HG02571 (cell line): Measurements from ENCODE around the gene GNG4.
"Not testable (repeated sequence)": the region's sequence is repeated elsewhere in the genome, so short reads cannot be mapped to it uniquely, and the experiment has no call there.

ENCODE experiments used
- ATAC-seq: cut with Tn5 transposase; IDR thresholded peaks from one replicate; pipeline ENCODE4 v1.9.1; 2021; ENCODE audit warnings: mild to moderate bottlenecking, moderate library complexity; ENCODE audit not compliant: unreplicated experiment

Gene GNG4

DNA sequence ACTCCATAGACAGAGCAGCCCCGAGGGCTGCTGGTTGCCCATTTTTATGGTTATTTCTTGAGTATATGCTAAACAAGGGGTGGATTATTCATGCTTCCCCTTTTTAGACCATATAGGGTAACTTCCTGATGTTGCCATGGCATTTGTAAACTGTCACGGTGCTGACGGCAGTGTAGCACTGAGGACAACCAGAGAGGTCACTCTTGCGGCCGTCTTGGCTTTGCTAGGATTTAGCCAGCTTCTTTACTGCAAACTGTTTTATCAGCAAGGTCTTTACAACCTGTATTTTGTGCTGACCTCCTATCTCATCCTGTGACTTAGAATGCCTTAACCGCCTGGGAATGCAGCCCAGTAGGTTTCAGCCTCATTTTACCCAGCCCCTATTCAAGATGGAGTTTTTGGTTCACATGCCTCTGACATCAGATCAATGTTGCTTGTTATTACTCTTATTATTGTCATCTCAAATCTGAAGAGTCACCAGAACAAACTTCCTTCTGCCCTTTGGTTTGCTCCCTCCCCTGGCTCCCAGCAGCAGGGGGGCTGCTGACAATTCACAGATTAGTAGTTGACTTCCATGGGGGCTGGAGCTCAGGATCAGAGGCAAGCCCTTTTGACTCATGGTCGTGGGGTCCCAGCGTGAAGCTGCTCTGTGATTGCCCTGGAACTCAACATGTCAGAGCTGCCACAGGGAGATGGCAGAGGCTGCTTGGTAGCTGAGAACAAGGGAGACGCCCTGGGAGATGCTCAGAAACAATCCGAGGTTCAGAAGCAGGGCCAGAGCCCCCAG is 103.0 kb downstream of the GNG4 start:
- not testable (repeated sequence) for ATAC-seq

DNA sequence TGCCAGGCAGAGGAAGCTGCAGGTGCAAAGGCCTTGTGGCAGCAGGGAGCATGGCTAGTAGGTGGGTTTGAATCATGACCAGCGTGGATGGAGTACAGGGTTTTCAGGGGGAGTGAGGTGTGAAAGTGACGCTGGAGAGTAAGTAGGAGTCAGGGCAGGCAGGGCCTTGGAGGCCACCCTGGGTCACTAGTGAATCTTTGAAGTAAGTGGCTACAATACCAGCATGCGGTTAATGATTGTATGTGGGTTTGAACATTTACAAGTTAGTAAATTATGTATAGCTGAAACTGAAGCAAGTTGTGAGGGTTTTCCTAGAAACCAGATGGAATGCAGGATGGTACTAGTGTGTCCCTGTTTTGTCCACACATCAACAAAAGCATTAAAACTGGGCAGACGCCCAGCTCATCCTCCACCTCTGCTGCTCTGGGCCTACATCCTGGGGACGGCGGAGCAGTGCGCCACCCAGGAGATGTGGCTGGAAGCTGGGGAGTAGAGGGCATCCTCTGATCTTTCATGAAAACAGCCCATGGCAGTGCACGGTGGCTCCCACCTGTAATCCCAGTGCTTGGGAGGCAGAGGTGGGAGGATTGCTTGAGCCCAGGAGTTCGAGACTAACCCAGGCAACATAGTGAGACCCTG is 104.2 kb downstream of the GNG4 start:
- no peak for ATAC-seq

DNA sequence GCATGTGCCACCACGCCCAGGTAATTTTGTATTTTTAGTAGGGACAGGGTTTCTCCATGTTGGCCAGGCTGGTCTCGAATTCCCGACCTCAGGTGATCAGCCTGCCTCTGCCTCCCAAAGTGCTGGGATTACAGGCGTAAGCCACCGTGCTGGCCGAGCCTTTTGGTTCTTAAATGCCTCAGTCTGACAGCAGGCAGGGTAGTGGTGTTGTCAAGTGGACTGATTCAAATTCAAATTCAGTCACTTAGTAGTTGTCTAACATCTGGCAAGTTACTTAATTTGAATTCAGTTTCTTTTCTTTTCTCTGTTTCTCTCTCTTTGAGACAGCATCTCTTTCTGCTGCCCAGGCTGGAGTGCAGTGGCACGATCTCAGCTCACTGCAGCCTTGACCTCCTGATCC is 106.7 kb downstream of the GNG4 start:
- not testable (repeated sequence) for ATAC-seq

DNA sequence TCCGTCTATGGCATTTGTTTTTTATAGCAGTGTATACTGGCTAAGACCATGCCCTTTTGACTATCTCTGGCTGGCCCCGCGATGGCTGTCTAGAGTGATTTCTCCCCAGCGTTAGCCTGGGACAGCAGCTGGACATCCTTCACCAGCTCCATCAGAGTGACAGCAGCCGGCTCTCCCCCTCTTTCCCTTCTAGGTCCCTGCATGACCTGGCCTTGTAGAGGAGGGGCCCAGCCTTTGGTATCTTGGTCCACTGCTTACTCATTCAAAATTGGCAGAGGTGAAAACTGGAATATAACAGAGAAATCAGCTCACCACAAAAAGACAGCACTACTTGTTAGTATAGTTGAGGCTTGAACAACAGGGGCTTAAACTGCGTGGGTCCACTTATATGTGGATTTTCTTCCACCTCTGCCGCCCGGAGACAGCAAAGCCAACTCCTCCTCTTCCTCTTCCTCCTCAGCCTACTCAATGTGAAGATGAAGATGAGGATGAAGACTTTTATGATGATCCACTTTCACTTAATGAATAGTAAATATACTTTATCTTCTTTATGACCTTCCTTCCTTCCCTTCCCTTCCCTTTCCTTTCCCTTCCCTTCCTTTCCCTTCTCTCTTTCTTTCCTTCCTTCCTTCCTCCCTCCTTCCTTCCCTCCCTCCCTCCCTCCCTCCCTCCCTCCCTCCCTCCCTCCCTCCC is 116.0 kb downstream of the GNG4 start:
- no peak for ATAC-seq

DNA sequence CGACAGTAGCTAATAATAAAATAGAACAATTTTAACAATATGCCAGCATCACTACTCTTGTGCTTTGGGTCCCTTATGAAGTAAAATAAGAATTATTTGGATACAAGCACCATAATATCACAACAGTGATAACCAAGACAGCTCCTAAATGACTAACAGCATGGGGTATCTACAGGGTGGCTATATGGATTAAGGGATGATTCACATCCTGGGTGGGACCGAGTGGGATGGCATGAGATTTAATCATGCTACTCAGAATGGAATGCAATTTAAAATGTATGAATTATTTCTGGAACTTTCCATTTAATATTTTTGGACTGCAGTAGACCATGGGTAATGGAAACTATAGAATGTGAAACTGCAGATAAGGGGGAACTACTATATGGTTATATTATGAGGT is 117.2 kb downstream of the GNG4 start:
- no peak for ATAC-seq

DNA sequence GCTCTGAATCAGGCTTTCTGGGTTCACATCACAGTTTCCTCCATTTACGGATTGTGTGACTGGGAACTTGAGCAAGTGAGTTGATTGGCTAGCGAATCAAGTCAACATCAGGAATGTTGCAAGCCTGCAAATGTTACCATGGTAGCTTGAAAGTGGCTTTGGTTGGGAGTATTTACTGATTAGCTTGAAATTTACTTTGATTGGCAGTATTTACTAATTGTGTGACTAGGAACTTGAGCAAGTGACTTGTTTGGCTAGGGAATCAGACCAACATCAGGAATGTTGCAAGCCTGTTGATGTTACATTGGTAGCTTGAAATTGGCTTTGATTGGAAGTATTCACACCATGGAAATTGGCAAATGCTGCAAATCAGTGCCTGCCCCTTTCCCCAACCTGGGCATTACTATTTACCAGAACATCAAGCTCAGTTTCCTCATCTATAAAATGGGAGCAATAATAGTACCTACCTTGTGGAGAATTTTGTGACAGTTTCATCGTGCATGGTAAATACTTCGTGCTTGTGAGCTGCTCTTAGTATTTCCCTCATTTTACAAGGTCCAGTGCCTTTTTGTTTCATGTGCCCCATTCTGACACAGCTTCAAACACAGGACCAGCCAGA is 122.3 kb downstream of the GNG4 start:
- ATAC-seq: no peak

DNA sequence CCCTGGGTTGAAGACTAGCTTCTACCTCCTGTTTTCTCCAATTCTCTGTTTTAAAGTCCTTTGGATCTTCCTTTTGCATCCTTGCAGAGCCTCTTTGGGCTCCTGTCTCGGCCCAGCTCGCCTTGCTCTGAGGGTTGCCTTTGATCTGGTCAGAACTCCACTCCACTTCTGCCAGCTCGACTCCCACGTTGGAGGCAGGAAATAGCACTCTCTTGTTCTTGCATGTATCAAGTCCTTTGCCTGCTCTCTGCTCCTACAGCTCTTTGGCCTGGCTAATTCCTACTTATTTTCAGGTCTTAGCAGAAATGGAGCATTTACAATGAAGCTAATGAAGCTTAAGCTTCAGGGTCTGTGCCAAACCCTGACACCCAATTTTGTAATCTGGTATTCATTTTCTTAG is 124.3 kb downstream of the GNG4 start:
- no peak for ATAC-seq

DNA sequence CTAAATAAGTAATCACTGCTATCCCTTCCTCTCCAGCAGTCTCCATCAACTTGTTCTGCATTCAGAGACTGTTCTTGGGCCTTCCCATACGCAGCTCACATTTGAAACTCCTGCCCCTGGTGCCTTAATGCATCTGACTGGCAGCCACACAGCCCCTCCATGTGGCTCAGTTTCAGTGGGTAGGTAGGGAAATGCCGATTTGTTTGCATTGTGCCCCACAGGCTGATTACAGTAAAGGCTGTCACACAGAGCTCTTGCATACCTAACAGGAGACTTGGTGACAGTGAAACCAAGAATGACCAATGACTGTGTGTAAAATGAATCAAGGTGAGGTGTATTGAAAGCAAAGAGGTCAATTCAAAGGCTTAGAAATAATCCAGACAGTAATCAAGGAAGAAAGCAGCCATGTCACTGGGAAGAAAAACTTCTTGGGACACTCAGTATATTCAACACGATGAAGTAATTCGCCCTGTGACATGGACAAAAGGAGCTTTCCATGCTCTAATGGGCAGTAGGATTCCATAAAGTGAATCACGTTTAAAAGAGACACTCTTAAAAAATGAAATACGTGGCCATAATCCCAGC is 132.6 kb downstream of the GNG4 start:
- ATAC-seq: no peak

DNA sequence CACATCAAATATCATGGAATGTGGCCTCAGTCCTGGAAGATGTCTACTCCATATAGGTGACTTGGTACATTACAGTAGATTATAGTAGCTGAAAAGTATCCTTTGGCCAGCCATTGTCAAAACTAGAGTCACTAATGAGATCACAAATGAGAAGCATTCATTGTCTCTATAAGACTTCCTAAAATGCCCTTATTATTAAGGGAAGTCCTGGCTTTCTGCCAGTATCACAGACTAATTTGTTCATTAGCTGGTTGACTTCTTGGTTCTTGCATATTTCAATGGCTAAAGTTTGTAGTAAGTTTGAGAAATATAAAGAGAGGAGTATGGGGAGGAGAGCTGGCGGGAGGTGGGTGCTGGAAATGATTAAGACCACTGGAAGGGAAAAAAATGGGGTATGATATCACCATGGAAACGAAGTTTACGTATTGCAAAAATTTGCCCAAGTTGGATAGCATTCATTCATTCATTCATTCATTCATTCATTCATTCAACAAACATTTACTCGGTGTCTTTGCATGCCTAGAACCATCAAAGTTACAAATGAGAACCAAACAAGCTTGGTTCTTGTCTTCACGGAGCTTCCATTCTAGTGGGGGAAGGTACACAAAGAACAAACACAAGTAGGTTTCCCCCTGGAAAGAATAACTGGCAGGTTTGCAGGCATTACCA is 133.6 kb downstream of the GNG4 start:
- no peak for ATAC-seq

DNA sequence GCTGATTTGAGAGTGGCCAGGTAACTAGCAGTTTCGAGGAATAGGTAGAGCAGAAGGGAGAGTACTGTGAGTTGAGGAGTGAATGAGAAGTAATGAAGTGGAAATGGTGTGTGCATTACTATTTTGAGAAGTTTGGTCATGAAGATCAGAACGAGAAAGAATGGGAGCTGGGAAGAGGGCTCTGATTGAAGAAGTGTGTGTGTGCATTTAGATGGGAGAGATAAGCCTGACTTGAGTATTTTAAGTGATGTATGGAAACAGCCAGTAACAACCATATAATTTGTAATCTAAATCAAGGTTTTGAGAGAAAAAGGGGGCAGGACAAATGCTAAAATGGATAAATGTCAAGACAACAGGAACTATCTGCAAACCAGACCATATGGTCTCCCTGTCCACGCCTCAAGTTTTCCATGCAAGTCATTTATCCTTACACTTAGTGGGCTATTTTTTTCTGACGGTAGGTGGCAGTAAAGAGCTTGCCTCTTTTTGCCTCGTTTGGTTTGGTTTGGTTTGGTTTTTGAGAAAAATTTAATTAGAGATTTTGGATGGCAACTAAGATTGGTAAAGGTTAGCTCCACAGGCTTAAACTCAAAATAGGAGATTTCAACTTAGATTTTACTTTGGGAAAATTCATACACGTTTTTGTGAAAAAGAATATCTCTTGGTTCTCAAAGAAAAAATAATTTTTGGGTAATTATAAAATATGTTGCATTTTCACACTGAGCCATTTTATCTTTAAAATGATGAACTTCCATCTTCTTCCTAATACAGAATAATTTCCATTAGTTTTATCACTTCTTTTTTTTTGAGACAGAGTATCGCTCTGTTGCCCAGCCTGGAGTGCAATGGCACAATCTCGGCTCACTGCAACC is 135.9 kb downstream of the GNG4 start:
- ATAC-seq: no peak

DNA sequence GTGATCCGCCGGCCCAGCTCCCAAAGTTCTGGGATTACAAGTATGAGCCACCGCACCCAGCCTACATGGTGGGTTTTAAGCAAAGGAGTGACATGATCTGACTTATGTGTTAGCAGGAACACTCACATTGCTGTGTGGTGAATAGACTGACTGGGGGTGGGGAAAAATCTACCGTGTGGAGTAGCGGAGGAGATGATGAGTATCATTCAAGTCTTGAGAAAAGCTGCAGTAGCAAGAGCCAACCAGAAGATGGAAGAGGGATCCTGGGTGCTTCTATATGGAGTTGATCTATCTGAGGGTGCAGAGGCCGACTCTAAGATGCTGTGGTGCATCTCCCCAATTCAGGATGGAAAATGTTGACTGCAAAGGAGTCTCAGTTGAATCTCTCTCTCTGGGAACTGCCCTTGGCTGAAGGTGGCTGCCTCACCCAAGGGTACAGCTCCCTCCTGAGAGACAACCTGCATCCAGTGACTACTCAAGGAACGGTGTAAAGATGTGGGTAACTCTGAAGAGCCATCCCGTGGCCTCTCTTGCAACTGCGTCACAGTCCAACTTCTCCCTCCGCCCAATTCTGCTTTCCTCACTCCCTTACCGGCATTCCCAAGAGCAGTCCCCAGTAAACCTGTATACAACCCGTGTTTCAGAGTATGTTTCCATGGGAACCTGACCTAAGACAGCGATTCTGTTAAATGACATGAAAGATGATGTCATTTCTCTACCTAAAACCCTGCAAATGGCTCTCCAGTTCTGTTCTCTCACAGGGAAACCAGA is 137.9 kb downstream of the GNG4 start:
- no peak for ATAC-seq

DNA sequence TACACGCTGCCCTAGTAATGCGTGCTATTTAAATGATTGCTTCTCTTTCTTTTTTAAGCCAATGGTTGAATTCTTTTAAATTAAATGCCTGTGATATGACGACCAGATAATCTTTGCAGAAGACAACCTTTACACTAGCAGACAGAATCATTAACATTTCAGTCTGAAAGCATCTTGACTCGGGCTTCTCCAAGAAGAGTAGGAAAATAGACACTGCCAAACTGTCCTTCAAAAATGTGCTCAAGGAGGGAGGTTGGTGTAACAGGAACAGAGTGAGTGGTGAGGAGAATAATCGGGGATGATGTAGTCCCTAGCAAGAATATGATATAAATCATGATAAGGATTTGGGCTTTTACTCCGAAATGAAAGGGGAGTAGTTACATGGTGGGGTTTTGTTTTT is 138.8 kb downstream of the GNG4 start:
- no peak for ATAC-seq

DNA sequence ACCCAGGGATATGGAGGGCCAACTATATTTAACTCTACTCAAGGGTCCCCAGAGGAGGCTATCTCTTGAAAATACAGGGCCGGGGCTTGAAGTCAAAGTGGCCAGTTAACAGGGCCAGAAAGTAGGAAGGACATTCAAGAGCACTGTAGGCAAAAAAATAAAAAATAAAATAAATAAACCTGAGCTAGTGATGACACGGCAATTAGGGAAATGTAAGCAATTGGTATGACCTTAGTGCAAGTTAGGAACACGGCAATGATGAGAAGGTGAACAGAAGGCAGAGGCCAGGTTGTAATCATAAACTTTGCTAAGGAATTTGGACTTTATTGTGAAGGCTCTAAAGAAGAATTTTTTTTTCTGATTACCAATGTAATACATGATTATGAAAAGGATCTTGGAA is 142.0 kb downstream of the GNG4 start:
- ATAC-seq: no peak

DNA sequence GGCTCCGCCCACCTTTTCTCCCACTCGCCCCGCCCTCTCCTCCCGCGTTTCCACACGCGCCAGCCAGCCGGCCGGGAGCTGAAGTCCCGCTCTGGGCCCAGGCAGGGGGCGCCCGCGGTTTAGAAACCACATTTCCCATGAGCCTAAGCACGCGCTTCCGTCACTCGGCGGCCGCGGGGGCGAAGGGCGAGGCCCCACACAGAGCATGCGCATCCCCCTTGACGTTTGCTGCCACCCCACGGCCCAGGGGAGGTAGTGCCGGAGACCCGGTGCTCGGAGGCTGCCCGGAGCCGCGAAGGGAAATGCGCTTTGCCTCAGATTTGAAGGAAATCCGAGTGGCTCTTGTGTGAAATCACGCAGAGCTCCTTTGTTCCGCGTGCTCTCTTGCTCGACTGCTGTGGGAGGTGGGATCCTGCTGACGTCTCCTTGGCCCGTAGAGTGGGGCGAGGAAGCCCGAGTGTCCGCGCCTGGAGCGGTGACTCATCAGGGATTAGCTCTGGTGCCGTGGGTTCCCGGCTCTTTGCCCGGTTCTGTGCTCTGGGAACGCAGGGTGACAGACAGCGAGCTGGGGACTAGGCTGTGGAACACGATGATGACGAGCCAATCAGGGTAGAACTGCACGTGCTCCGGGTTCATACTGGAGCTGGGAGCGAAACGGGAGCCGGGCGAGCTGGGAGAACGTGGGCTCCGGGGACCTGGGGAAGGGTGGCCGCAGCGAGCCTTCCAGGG is 144.9 kb downstream of the GNG4 start:
- peak; percentile 74 for ATAC-seq

DNA sequence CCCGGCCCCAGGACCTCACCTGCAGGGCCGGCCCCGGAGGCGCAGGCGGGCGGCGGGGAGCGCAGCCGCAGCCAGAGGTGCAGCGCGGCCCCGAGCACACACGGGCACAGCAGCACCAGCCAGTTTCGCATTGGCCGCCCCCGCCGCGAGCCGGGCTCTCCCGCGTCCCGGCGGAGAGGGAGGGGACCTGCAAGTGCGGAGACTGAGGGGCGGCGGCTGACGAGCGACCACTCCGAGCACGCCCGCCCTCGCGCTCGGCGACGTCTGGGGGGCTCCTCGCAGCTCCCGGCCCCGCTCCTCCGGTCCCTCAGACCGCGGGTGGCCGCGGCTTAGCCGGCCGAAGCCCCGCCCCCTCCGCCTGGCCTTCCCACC is 145.5 kb downstream of the GNG4 start, which contains the start of gene B3GALNT2:
Gene B3GALNT2 (minus strand): TSS at position 331 of the 372 bp plus-strand sequence. CDS start 200 bp downstream, at position 131.
- peak; percentile 42 for ATAC-seq

DNA sequence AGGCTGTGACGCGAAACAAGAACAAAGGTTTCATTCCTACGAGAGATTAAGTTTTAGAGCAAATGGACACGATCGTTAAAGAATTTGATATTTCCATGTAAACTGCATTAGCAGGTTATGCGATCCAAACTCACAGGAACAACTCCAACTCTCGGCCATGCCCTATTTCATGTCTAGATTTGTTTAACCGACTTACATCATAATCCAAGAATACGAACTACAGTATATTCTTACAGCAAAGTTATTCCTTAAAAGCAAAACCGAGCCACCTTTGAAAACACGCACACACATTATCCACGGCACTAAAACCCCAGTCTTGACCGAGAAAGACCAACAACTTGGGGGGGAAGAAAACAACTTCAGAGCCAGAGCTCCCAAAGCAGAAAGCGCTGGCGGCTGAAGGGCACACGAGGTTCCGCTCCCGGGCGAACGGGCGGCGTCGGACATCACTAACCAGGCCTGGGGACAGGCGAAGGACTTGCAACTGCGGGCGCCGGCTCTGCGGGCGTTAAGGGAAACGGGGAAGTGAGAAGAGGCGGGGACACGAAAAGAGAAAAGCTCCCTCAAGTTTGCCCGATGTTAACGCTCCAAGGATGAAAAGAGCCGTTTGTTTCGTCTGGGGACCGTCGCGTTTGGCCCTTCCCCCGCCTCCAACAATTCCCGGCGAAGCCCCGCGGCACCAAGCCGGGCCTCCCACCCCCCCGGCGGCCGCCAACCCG is 146.0 kb downstream of the GNG4 start:
- ATAC-seq: no peak

DNA sequence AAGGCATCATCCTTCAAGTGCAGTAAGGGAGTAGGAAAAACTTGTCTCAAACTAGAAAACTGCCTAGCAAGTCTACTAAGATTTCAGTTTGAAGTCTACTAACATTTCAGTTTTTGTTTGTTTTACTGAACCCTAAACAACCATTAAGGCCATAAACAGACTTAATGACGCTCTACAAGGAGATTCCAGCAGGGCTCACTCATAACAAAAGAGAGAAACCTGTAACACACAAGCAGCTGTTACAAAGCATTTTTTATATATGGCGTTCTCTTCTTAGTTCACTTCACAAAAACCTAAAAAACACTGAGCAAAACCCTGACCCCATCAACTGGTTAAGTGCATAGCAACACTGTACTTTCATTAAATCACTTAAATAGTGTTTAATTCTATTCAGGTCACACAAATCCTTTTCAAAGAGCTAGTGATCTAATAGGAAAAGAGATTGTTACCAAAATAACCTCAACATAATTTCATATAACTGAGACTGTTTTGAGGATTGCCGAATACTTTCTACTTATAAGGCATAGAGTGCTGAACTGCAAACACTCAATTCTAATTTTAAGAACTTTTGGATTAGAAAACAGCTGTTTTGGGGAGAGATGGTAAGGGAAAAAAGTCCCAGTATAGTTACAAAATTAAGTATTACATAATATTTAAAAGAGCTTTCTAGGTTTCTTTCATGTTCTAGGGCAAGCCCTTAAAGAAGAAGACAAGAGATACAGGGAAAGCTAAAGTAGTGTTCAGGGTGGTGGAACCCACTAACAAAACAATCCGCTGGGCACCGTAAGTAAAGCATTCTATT is 146.8 kb downstream of the GNG4 start:
- ATAC-seq: no peak
